HG02970 (cell line): ENCODE data around the gene ST7.

Experiments
- ATAC-seq: cut with Tn5 transposase; IDR thresholded peaks from one replicate; pipeline ENCODE4 v1.9.1; 2021; ENCODE audit warnings: mild to moderate bottlenecking, moderate library complexity, moderate number of reproducible peaks; ENCODE audit not compliant: unreplicated experiment, low FRiP score

The ST7 gene

GRCh38 chr7:117172283-117172682, 219.0 kb downstream of the ST7 start:
- ATAC-seq, result no peak

GRCh38 chr7:117173035-117173770, 219.9 kb downstream of the ST7 start:
- no peak for ATAC-seq

- no peak for ATAC-seq
Measured at GRCh38 chr7:117176206-117176605, 222.9 kb downstream of the ST7 start.

GRCh38 chr7:117178600-117178999, 225.3 kb downstream of the ST7 start:
- ATAC-seq, result no peak

GRCh38 chr7:117179701-117180100, 226.4 kb downstream of the ST7 start:
- no peak for ATAC-seq

GRCh38 chr7:117183729-117184128, 230.4 kb downstream of the ST7 start:
- no peak for ATAC-seq

- ATAC-seq, result no peak
Measured at GRCh38 chr7:117184367-117184766, 231.1 kb downstream of the ST7 start.

GRCh38 chr7:117185124-117185523, 231.8 kb downstream of the ST7 start:
- no peak for ATAC-seq

- ATAC-seq, result no peak
Measured at GRCh38 chr7:117186218-117187010, 233.1 kb downstream of the ST7 start.

- ATAC-seq, result no peak
Measured at GRCh38 chr7:117188376-117188775, 235.1 kb downstream of the ST7 start.

GRCh38 chr7:117188949-117189592, 235.8 kb downstream of the ST7 start:
- no peak for ATAC-seq

GRCh38 chr7:117190104-117190503, 236.8 kb downstream of the ST7 start:
- ATAC-seq, result no peak

GRCh38 chr7:117190746-117191435, 237.6 kb downstream of the ST7 start:
- ATAC-seq, result no peak

GRCh38 chr7:117192108-117192507, 238.8 kb downstream of the ST7 start:
- ATAC-seq, result no peak

- no peak for ATAC-seq
Measured at GRCh38 chr7:117193564-117193963, 240.3 kb downstream of the ST7 start.

- ATAC-seq, result no peak
Measured at GRCh38 chr7:117194445-117194844, 241.1 kb downstream of the ST7 start.

GRCh38 chr7:117195361-117196029, 242.2 kb downstream of the ST7 start:
- ATAC-seq, result no peak

- ATAC-seq, result no peak
Measured at GRCh38 chr7:117200132-117200531, 246.8 kb downstream of the ST7 start.

GRCh38 chr7:117200786-117201458, 247.6 kb downstream of the ST7 start:
- no peak for ATAC-seq

GRCh38 chr7:117202511-117202910, 249.2 kb downstream of the ST7 start:
- ATAC-seq, result no peak
